ENCODE measurements around the gene ABTB1. TPM values are rescaled to one million over a fixed set of nuclear protein-coding genes. Genes with fewer than 3 reads are reported as not detected.

Gene ABTB1
- total RNA-seq, 1 experiment from 2014 or later = 6.9 TPM

GRCh38 chr3:127666676-127667075 lies 6.1 kb upstream of the ABTB1 start:
- in situ Hi-C loops (cut with HindIII; ENCODE audit: low pct_unique_long_range_greater_than_20kb, low sequenced_read_pairs) = no loop called here
- no peak for ATAC-seq
- TF ChIP-seq TCF7L2 (IDR thresholded peaks at IDR 0.05; ENCODE audit: low read depth, low read length) (no peak), SIN3A (IDR thresholded peaks at IDR 0.05; ENCODE audit: borderline replicate concordance, insufficient read depth, low read depth, low read length) (no peak), REST (IDR thresholded peaks at IDR 0.05; ENCODE audit: insufficient read depth in 1 of 2, low read depth in 2 of 2, low read length in 1 of 2) (no peak)

GRCh38 chr3:127667119-127667681 lies 5.6 kb upstream of the ABTB1 start:
- TF ChIP-seq CTCF (IDR thresholded peaks at IDR 0.05) (no peak), REST (IDR thresholded peaks at IDR 0.05; ENCODE audit: insufficient read depth in 1 of 2, low read depth in 2 of 2, low read length in 1 of 2) (no peak), SIN3A (IDR thresholded peaks at IDR 0.05; ENCODE audit: borderline replicate concordance, insufficient read depth, low read depth, low read length) (no peak), TCF7L2 (IDR thresholded peaks at IDR 0.05; ENCODE audit: low read depth, low read length) (no peak), POLR2AphosphoS5 (IDR thresholded peaks at IDR 0.05; ENCODE audit: low read depth, low read length) (no peak)
- H3K27me3 ChIP-seq (ENCODE audit: control insufficient read depth, insufficient read depth, low read length) = no peaks in the 10 kb centered on the region
- intact Hi-C loops (cut with micrococcal nuclease; ENCODE audit: unreplicated experiment) = no loop called here
- ChIA-PET CTCF (no interaction called here), POLR2A (no interaction called here)
- H3K9me3 ChIP-seq (ENCODE audit: control insufficient read depth, insufficient read depth, low read depth, low read length) = no peaks in the 10 kb centered on the region
- in situ Hi-C loops (cut with HindIII; ENCODE audit: low pct_unique_long_range_greater_than_20kb, low sequenced_read_pairs) = no loop called here
- DNase-seq (ENCODE audit: low read depth, low spot score) (no peak), ATAC-seq (no peak)
- H3K4me3 ChIP-seq (ENCODE audit: low read depth in 2 of 2, low read length in 2 of 2) = no peak overlapping the region
- no TSS peak for BruUV-seq (replicated peaks)
- peaks cover 4% of the 10 kb centered on the region for H3K4me1 ChIP-seq (ENCODE audit: control insufficient read depth, insufficient read depth, low read length)
- no peaks in the 10 kb centered on the region for H3K36me3 ChIP-seq (ENCODE audit: control insufficient read depth, insufficient read depth, low read length)
- H3K27ac ChIP-seq (ENCODE audit: low read length) = no peak overlapping the region

More at GRCh38 chr3:127666676-127667075, 6.1 kb upstream of the ABTB1 start:
- CTCF ChIA-PET = no interaction called here
- no peak for DNase-seq (ENCODE audit: low read depth, low spot score)
- H3K9me3 ChIP-seq (ENCODE audit: control insufficient read depth, insufficient read depth, low read depth, low read length) = no peaks in the 10 kb centered on the region
- intact Hi-C loops (cut with micrococcal nuclease; ENCODE audit: unreplicated experiment) = no loop called here
- no peaks in the 10 kb centered on the region for H3K27me3 ChIP-seq (ENCODE audit: control insufficient read depth, insufficient read depth, low read length)
- no peak overlapping the region for H3K4me3 ChIP-seq (ENCODE audit: low read depth in 2 of 2, low read length in 2 of 2)
- no TSS peak for BruUV-seq (replicated peaks)
- H3K4me1 ChIP-seq (ENCODE audit: control insufficient read depth, insufficient read depth, low read length) = peaks cover under 1% of the 10 kb centered on the region; the same call in 1 of the 2 replicates
- H3K27ac ChIP-seq (ENCODE audit: low read length) = no peak overlapping the region
- POLR2A ChIA-PET = no interaction called here
- no peaks in the 10 kb centered on the region for H3K36me3 ChIP-seq (ENCODE audit: control insufficient read depth, insufficient read depth, low read length)

All from Panc1 (cell line).